ENCODE data around the gene RNASEH2B. TPM values are rescaled to one million over a fixed set of nuclear protein-coding genes. Genes with fewer than 3 reads are reported as not detected.

The RNASEH2B gene
- total and polyA plus RNA-seq, 2 of the 13 experiments (the other 11 are each of a cell fraction or from before 2014, with no cell fraction given), result 17.2 to 55.4 TPM

- no peak overlapping the region for H3K4me2 ChIP-seq (ENCODE audit: low read depth, low read length)
- H3K79me2 ChIP-seq (ENCODE audit: insufficient read depth, low read length), result no peaks in the 10 kb centered on the region
- intact Hi-C loops (cut with micrococcal nuclease; ENCODE audit: unreplicated experiment) (no loop called here), in situ Hi-C loops (cut with HindIII; ENCODE audit: extremely low pct_ligation_motif_present, low pct_unique_long_range_greater_than_20kb) (no loop called here)
- ChIA-PET CTCF (ENCODE audit: low intra/inter-chr PET ratio, low total read pairs) (no interaction called here), POLR2A (no interaction called here)
- H3K9me3 ChIP-seq (ENCODE audit: low read length), result no peaks in the 10 kb centered on the region
- 0 out of 2 replicates have a peak, but pooled peaks cover 5% of the 10 kb centered on the region for H3K4me1 ChIP-seq (ENCODE audit: insufficient read depth, low read length)
- no peaks in the 10 kb centered on the region for H3K36me3 ChIP-seq (replicated peaks in 1 of 2; ENCODE audit: control insufficient read depth in 1 of 2, insufficient read depth in 2 of 2, low read length in 2 of 2)
- FAIRE-seq (no peak), DNase-seq (ENCODE audit: low spot score) (no peak), ATAC-seq (no peak)
- TF ChIP-seq RERE (CRISPR knock-in tag; IDR thresholded peaks at IDR 0.05; ENCODE audit: low read depth), result no peak
- TF ChIP-seq GATA4 (IDR thresholded peaks at IDR 0.05; ENCODE audit: borderline replicate concordance, low read depth), result no peak
- TF ChIP-seq SRSF4 (IDR thresholded peaks at IDR 0.05; ENCODE audit: low read depth, low read length, poor library complexity, severe bottlenecking), result no peak
- TF ChIP-seq DMTF1 (CRISPR knock-in tag; IDR thresholded peaks at IDR 0.05), result no peak
- no peak for TF ChIP-seq ELK4 (CRISPR knock-in tag; IDR thresholded peaks at IDR 0.05; ENCODE audit: borderline replicate concordance)
- no peak for TF ChIP-seq ISL2 (CRISPR knock-in tag; IDR thresholded peaks at IDR 0.05)
- no peak for TF ChIP-seq IKZF5 (CRISPR knock-in tag; IDR thresholded peaks at IDR 0.05)
- no peaks in the 10 kb centered on the region for H4K20me1 ChIP-seq (ENCODE audit: insufficient read depth, low read length)
- H3K9ac ChIP-seq (ENCODE audit: insufficient read depth, low read depth, low read length), result no peak overlapping the region
- H3K27me3 ChIP-seq (ENCODE audit: control insufficient read depth in 1 of 2, insufficient read depth in 2 of 2, low read length in 2 of 2), result no peaks in the 10 kb centered on the region; a peak in 1 of 5 replicates
- H3K4me3 ChIP-seq (replicated peaks in 1 of 3; ENCODE audit: insufficient read depth in 1 of 3, low read depth in 2 of 3, low read length in 3 of 3), result no peak overlapping the region
- WGBS (ENCODE audit: low lambda C conversion rate), result 4% methylated on average over 1 of the region's 1 CpG
- no peak overlapping the region for H2AFZ ChIP-seq (ENCODE audit: low read length)
- no TSS peak for BruUV-seq (replicated peaks)
- H3K27ac ChIP-seq (ENCODE audit: extremely low read length, insufficient read depth, low read length), result no peak overlapping the region
These were observed 11.3 kb upstream of the RNASEH2B start for GRCh38 chr13:50898338-50898737.
